GM12878 (cell line): ENCODE results near the gene CCDC68. TPM values are rescaled to one million over a fixed set of nuclear protein-coding genes. Genes with fewer than 3 reads are reported as not detected.

Experiments
- ATAC-seq: fragments of 200-7000 bp; cut with Tn5 transposase; 3 replicates; pipeline ENCODE4 v1.9.1; 2020; ENCODE audit warnings: mild to moderate bottlenecking, moderate library complexity
- BruUV-seq: library from RNA; stranded (reverse); fragments of 400-500 nt; replicated peaks from 2 replicates; lab custom pipeline; 2021; lab: Mats Ljungman, UMichigan
- CTCF ChIA-PET: fragments of 300-600 bp; sonication (Branson Sonifier 250); formaldehyde crosslinking; extraction: SDS; loops from one replicate; lab custom pipeline; 2021; ENCODE audit warnings: inconsistent platforms; lab: Yijun Ruan, JAX
- POLR2A ChIA-PET: fragments of 350-600 bp; formaldehyde crosslinking; extraction: SDS; loops from one replicate; lab custom pipeline; 2021; ENCODE audit warnings: inconsistent platforms; lab: Charles Lee
- RAD21 ChIA-PET: fragments of 300-600 bp; sonication (Branson Sonifier 250); formaldehyde crosslinking; loops from one replicate; lab custom pipeline; 2023; ENCODE audit warnings: antibody characterized with exemption; ENCODE audit not compliant: unreplicated experiment; lab: Charles Lee
- SMC1A ChIA-PET: fragments of 300-600 bp; sonication (Branson Sonifier 250); formaldehyde crosslinking; loops from one replicate; lab custom pipeline; 2023; ENCODE audit not compliant: unreplicated experiment, uncharacterized antibody; lab: Charles Lee
- DNase-seq: peaks from one replicate; pipeline ENCODE4 v3.0.0-alpha.2; 2011; ENCODE audit warnings: low read depth, low spot score
- FAIRE-seq: peaks from 3 replicates; lab custom pipeline; 2011; peaks lifted over from hg19 to GRCh38; lab: Jason Lieb, UNC
- H2AFZ ChIP-seq: 2 replicates; pipeline ENCODE4 v1.6.0; 2011; ENCODE audit warnings: low read depth, low read length, control low read depth; ENCODE audit not compliant: control insufficient read depth
- H3K27ac ChIP-seq: 2 replicates; pipeline ENCODE4 v1.5.1; 2011; ENCODE audit warnings: control low read depth; ENCODE audit not compliant: control insufficient read depth, insufficient read depth
- H3K27me3 ChIP-seq, 2 experiments: replicated peaks in 1 of 2; 2 replicates each; pipeline versions ENCODE4 v1.6.0 to v1.6.1; 2011; ENCODE audit warnings: low read length in 1 of 2; ENCODE audit not compliant: control insufficient read depth in 2 of 2, insufficient read depth in 2 of 2
- H3K36me3 ChIP-seq, 2 experiments: 2 replicates each; pipeline ENCODE4 v1.5.1; 2011; ENCODE audit warnings: low read length in 1 of 2; ENCODE audit not compliant: control insufficient read depth in 2 of 2, insufficient read depth in 2 of 2
- H3K4me1 ChIP-seq: 2 replicates; pipeline ENCODE4 v1.6.1; 2011; ENCODE audit warnings: mild to moderate bottlenecking, low read length, moderate library complexity, mixed read lengths; ENCODE audit not compliant: control insufficient read depth, insufficient read depth
- H3K4me2 ChIP-seq: 2 replicates; pipeline ENCODE4 v1.6.0; 2011; ENCODE audit warnings: control low read depth; ENCODE audit not compliant: control insufficient read depth, insufficient read depth
- H3K4me3 ChIP-seq: fragments of 200-600 bp; sonication (generic); 2 replicates; pipeline ENCODE4 v1.5.1; 2016
- H3K79me2 ChIP-seq: 2 replicates; pipeline ENCODE4 v1.6.0; 2011; ENCODE audit warnings: low read length; ENCODE audit not compliant: control insufficient read depth, insufficient read depth
- H3K9ac ChIP-seq: 2 replicates; pipeline ENCODE4 v1.8.0; 2011; ENCODE audit warnings: low read length, control low read depth, mixed read lengths; ENCODE audit not compliant: control insufficient read depth, insufficient read depth
- H3K9me3 ChIP-seq: replicated peaks from 3 replicates; pipeline ENCODE4 v1.5.1; 2011; ENCODE audit warnings: mild to moderate bottlenecking, low read length; ENCODE audit not compliant: control insufficient read depth, insufficient read depth
- H4K20me1 ChIP-seq: 2 replicates; pipeline ENCODE4 v1.6.0; 2011; ENCODE audit not compliant: control insufficient read depth, insufficient read depth
- ASH2L ChIP-seq: fragments of 300-600, 200-600 bp; sonication (generic); IDR thresholded peaks from 2 replicates; pipeline ENCODE4 v1.6.1; 2017; ENCODE audit warnings: low read depth, mild to moderate bottlenecking, borderline replicate concordance
- EP300 ChIP-seq, 2 experiments: fragments of 150-350 bp in 1 of 2; IDR thresholded peaks; 2 replicates each; pipeline ENCODE4 v1.6.1; 2011 to 2012; ENCODE audit warnings: low read depth in 2 of 2, low read length in 2 of 2, borderline replicate concordance in 1 of 2, improper control_type of control experiment in 1 of 2, inconsistent platforms in 1 of 2; ENCODE audit not compliant: control insufficient read depth in 1 of 2
- EZH2 ChIP-seq: IDR thresholded peaks from 2 replicates; pipeline ENCODE4 v1.6.1; 2012; ENCODE audit warnings: low read depth, mild to moderate bottlenecking, control low read depth, inconsistent platforms, low read length, borderline replicate concordance; ENCODE audit not compliant: control insufficient read depth
- HDAC2 ChIP-seq: fragments of 200-600 bp; sonication (generic); IDR thresholded peaks from 2 replicates; pipeline ENCODE4 v1.6.1; 2017
- HDAC6 ChIP-seq: fragments of 200-600 bp; sonication (generic); IDR thresholded peaks from one replicate; pipeline ENCODE4 v1.8.0; 2017; ENCODE audit warnings: antibody characterized with exemption; ENCODE audit not compliant: unreplicated experiment
- NR2C1 ChIP-seq: fragments of 450-650 bp; IDR thresholded peaks from 2 replicates; pipeline ENCODE4 v1.6.1; 2017; ENCODE audit warnings: antibody characterized with exemption, mild to moderate bottlenecking, moderate library complexity
- NR2C2 ChIP-seq: IDR thresholded peaks from 2 replicates; pipeline ENCODE4 v1.6.1; 2011; ENCODE audit warnings: borderline replicate concordance, low read depth; ENCODE audit not compliant: control insufficient read depth, insufficient read length
- PAX5 ChIP-seq: IDR thresholded peaks from 2 replicates; pipeline ENCODE4 v1.6.1; 2011; ENCODE audit warnings: low read depth, low read length, borderline replicate concordance
- POLR2A ChIP-seq: IDR thresholded peaks from 2 replicates; pipeline ENCODE4 v1.6.1; 2011; ENCODE audit warnings: low read depth, mild to moderate bottlenecking, low read length
- SMARCA5 ChIP-seq: fragments of 450-650 bp; IDR thresholded peaks from 2 replicates; pipeline ENCODE4 v1.6.1; 2017; ENCODE audit warnings: mild to moderate bottlenecking
- SRF ChIP-seq, 2 experiments: IDR thresholded peaks; 2 replicates each; pipeline ENCODE4 v1.6.1; 2011; ENCODE audit warnings: low read depth in 2 of 2, low read length in 2 of 2, mild to moderate bottlenecking in 1 of 2, moderate library complexity in 1 of 2
- YBX1 ChIP-seq: fragments of 450-650 bp; IDR thresholded peaks from 2 replicates; pipeline ENCODE4 v1.6.1; 2016; ENCODE audit warnings: antibody characterized with exemption
- WGBS: methylation state at CpG from one replicate; pipeline ENCODE4 v1.1.6; 2016; ENCODE audit warnings: low lambda C conversion rate; ENCODE audit not compliant: insufficient replicate concordance, insufficient coverage; ENCODE audit errors: missing lambda C conversion rate; 5-methylcytosine and 5-hydroxymethylcytosine counted together
- in situ Hi-C: fragments of 300-500 bp; cut with MboI; formaldehyde crosslinking; loops from 9 replicates; pipeline ENCODE4 v1.14.3; 2018; ENCODE audit warnings: mixed read lengths
- intact Hi-C: fragments of 100-400 bp; cut with micrococcal nuclease; formaldehyde crosslinking; loops from one replicate; pipeline ENCODE4 v1.14.2; 2022; ENCODE audit not compliant: unreplicated experiment
- polyA plus RNA-seq, 11 experiments: library from polyadenylated mRNA; depleted of rRNA in 4 of 11; unstranded in 6 of 11; stranded (reverse) in 5 of 11; fragments of >200 nt; fragmentation: Nextera tagmentation in 4 of 11; fragmentation: Illumina TruSeq in 1 of 11; extraction: Ambion mirVana in 4 of 11; extraction: Trizol in 1 of 11; gene quantifications; 1 replicate in 1 of 11; 2 replicates in 10 of 11; pipeline versions ENCODE4 v1.2.1 to v1.2.3, GENCODE V29; 2011 to 2016; ENCODE audit warnings: inconsistent platforms in 2 of 11, missing spikeins in 2 of 11, low read depth in 1 of 11
- total RNA-seq, 4 experiments: library from RNA; depleted of rRNA in 3 of 4; stranded (reverse); fragments of >200 nt in 3 of 4; fragmentation: Illumina TruSeq in 1 of 4; extraction: Trizol in 1 of 4; gene quantifications; 2 replicates each; pipeline versions ENCODE4 v1.2.1 to v1.2.3, GENCODE V29; 2013 to 2021
- TF ChIP-seq, protein P1 (sequence below): IDR thresholded peaks from 2 replicates; pipeline ENCODE4 v1.6.1; 2012; ENCODE audit warnings: improper control_type of control experiment, low read depth, low read length; ENCODE audit not compliant: insufficient replicate concordance

The CCDC68 gene
- total and polyA plus RNA-seq, 10 of the 15 experiments (the other 5 are each of a cell fraction or from before 2014, with no cell fraction given): 0.04 TPM; not detected in 9

- RAD21 ChIA-PET: no interaction called here
- in situ Hi-C loops: no loop called here
- Histone ChIP-seq H2AFZ (no peak overlapping the region), H3K36me3 (no peaks in the 10 kb centered on the region), H3K4me3 (no peak overlapping the region), H3K9ac (no peak overlapping the region)
- SMC1A ChIA-PET: no interaction called here
- POLR2A ChIA-PET: no interaction called here
- TF ChIP-seq HDAC2 (no peak), EP300 (IDR thresholded peaks at IDR 0.05; ENCODE audit: borderline replicate concordance in 1 of 2, control insufficient read depth in 1 of 2, low read depth in 2 of 2, low read length in 2 of 2) (no peak), YBX1 (no peak), EZH2 (no peak), PAX5 (no peak), NR2C1 (no peak), HDAC6 (no peak), SRF (IDR thresholded peaks at IDR 0.05; ENCODE audit: low read depth in 2 of 2, low read length in 2 of 2) (no peak), SMARCA5 (no peak), NR2C2 (no peak), ASH2L (no peak), POLR2A (no peak)
- TF ChIP-seq, protein P1, sequence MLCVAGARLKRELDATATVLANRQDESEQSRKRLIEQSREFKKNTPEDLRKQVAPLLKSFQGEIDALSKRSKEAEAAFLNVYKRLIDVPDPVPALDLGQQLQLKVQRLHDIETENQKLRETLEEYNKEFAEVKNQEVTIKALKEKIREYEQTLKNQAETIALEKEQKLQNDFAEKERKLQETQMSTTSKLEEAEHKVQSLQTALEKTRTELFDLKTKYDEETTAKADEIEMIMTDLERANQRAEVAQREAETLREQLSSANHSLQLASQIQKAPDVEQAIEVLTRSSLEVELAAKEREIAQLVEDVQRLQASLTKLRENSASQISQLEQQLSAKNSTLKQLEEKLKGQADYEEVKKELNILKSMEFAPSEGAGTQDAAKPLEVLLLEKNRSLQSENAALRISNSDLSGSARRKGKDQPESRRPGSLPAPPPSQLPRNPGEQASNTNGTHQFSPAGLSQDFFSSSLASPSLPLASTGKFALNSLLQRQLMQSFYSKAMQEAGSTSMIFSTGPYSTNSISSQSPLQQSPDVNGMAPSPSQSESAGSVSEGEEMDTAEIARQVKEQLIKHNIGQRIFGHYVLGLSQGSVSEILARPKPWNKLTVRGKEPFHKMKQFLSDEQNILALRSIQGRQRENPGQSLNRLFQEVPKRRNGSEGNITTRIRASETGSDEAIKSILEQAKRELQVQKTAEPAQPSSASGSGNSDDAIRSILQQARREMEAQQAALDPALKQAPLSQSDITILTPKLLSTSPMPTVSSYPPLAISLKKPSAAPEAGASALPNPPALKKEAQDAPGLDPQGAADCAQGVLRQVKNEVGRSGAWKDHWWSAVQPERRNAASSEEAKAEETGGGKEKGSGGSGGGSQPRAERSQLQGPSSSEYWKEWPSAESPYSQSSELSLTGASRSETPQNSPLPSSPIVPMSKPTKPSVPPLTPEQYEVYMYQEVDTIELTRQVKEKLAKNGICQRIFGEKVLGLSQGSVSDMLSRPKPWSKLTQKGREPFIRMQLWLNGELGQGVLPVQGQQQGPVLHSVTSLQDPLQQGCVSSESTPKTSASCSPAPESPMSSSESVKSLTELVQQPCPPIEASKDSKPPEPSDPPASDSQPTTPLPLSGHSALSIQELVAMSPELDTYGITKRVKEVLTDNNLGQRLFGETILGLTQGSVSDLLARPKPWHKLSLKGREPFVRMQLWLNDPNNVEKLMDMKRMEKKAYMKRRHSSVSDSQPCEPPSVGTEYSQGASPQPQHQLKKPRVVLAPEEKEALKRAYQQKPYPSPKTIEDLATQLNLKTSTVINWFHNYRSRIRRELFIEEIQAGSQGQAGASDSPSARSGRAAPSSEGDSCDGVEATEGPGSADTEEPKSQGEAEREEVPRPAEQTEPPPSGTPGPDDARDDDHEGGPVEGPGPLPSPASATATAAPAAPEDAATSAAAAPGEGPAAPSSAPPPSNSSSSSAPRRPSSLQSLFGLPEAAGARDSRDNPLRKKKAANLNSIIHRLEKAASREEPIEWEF: no peak
- TF ChIP-seq, all 136 proteins: peak for 0
- no peaks in the 10 kb centered on the region for H3K4me1 ChIP-seq
- CTCF ChIA-PET: no interaction called here
- FAIRE-seq (no peak), ATAC-seq (no peak), DNase-seq (no peak)
- no peaks in the 10 kb centered on the region for H3K27me3 ChIP-seq
- no peak overlapping the region for H3K27ac ChIP-seq
- 64% methylated on average over 3 of the region's 3 CpGs for WGBS
- BruUV-seq: no TSS peak
- no peaks in the 10 kb centered on the region for H4K20me1 ChIP-seq
- no peaks in the 10 kb centered on the region for H3K9me3 ChIP-seq
- no peak overlapping the region for H3K4me2 ChIP-seq
- intact Hi-C loops: no loop called here
- H3K79me2 ChIP-seq: no peaks in the 10 kb centered on the region
Observed at GRCh38 chr18:54938506-54938905, 20.8 kb downstream of the CCDC68 start.
